Skin epidermis (tissue), 12 donors: Measurements from ENCODE around the gene MALRD1.

Experiments
- H3K27ac ChIP-seq, 21 experiments: fragments of 200-600 bp; sonication (generic) in 11 of 21; one replicate each; pipeline ENCODE4 v1.5.0; 2020; ENCODE audit warnings: mild to moderate bottlenecking in 3 of 21, inconsistent platforms in 2 of 21, moderate library complexity in 2 of 21
- H3K4me3 ChIP-seq, 7 experiments: fragments of 200-600 bp; sonication (generic) in 2 of 7; one replicate each; pipeline ENCODE4 v1.5.0; 2020; ENCODE audit warnings: inconsistent platforms in 2 of 7, mild to moderate bottlenecking in 2 of 7, moderate library complexity in 1 of 7

MALRD1 gene

DNA sequence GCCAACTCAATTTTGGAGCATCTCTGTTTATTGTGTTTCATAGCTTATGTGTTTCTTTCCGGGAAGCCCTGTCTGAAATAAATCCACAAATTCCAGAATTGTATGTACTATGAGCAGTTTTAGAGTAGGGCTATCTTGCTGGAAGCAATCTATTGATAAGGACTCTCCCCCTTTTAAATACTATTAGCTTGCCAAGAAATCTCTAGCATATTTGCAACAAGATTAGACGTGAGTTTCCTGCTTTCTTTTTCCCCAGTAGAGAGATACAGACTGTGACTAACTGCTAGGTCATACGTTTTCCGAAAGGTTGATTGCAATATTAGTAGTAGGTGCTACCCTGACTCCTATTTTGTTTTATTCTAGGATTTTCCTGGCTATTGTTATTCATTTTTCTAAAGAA is 277.0 kb downstream of the MALRD1 start:
- H3K27ac ChIP-seq = no peak overlapping the region
- no peak overlapping the region for H3K4me3 ChIP-seq

DNA sequence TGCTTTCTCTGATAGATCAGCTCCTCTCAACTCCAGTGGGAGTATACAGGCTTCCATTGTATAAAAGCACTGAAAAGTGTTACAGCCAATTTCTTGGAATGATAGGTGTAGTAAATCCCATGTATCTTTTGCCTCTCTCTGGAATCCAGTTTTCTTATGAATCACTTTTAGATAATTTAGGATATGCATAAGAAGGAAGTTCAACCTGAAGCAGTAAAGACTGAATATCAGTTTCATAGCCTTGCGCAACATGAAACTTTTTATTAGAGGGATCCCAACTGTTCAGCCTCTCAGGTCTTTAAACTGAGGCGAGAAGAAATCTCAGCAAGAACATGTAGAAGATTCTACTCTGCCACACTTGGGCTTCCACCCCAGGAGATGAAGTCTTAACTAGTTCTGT is 280.0 kb downstream of the MALRD1 start:
- H3K27ac ChIP-seq = no peak overlapping the region

DNA sequence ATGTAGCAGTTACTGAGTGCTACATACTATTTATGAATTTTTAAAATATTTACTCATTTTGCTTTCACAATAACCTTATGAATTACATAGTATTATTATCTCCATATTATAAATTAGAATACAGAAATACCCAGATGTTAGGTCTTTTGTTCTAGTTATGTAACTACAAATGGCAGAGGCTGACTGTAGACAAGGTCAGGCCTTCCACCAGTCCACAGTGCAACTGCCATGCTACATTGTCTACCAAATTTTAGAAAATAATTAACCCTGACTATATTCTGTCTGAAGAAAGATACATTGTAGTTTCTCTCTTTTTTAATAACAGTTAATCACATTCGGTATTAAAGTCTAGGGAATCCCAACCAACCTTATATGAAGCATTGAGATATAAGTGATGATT is 280.9 kb downstream of the MALRD1 start:
- H3K4me3 ChIP-seq = no peak overlapping the region

More for the DNA sequence above, 280.0 kb downstream of the MALRD1 start:
- H3K4me3 ChIP-seq = no peak overlapping the region

DNA sequence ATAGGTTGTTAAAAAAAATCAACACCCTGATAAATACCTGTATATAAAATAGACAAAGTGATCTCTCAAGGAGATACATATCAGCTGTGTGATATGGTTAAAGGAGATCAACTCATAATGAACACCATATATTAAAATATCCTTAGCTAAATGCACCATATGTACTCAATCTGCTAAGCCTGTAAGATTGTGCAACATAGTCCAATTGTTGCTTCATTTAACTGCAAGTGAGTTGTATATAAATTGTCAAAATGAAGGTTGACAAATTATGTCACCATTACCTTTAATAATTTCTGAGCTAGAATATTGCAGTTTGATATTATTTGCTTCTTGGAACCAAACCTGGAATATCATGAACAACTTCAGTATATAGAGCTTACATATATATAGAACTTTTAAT is 283.7 kb downstream of the MALRD1 start:
- Histone ChIP-seq H3K27ac (no peak overlapping the region), H3K4me3 (no peak overlapping the region)

More for the DNA sequence above, 280.9 kb downstream of the MALRD1 start:
- no peak overlapping the region for H3K27ac ChIP-seq

DNA sequence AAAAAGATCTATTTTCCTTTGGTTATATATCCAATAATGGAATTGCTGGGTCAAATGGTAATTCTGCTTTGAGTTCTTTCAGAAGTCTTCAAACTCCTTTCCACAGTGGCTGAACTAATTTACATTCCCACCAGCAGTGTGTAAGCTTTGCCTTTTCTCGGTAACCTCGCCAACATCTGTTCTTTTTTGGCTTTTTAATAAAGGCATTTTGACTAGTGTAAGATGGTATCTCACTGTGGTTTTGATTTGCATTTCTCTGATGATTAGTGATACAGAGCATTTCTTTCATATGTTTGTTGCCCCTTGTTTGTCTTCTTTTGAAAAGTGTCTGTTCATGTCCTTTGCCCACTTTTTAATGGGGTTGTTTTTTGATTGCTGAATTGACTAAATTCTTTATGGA is 285.0 kb downstream of the MALRD1 start:
- Histone ChIP-seq H3K27ac (no peak overlapping the region), H3K4me3 (no peak overlapping the region)

DNA sequence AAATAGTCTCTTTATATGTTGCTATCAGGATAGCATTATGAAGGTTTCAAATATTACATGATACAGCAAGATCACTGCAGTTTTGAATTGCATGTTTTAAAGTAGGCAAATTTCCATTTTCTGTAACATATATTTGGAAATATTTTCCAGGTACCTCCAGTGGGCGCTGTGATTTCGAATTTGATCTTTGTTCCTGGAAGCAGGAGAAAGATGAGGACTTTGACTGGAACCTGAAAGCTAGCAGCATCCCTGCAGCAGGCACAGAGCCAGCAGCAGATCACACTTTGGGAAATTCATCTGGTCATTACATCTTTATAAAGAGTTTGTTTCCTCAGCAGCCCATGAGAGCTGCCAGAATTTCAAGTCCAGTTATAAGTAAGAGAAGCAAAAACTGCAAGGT is 299.0 kb downstream of the MALRD1 start:
- no peak overlapping the region for H3K27ac ChIP-seq

DNA sequence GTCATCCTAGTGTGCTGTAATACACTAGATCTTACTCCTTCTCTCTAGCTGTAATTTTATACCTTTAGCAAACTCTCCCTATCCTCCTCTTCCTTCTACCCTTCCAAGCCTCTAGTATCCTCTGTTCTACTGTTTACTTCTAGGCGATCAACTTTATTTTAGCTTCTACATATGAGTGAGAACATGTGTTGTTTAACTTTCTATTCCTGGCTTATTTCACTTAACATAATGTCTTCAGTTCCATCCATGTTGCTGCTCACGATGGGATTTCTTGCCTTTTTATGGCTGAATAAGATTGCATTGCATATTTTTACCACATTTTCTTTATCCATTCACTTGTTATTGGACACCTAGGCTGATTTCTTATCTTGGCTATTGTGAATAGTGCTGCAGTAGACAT is 318.6 kb downstream of the MALRD1 start:
- H3K4me3 ChIP-seq = no peak overlapping the region
- H3K27ac ChIP-seq = no peak overlapping the region

More for the DNA sequence above, 299.0 kb downstream of the MALRD1 start:
- H3K4me3 ChIP-seq = no peak overlapping the region

DNA sequence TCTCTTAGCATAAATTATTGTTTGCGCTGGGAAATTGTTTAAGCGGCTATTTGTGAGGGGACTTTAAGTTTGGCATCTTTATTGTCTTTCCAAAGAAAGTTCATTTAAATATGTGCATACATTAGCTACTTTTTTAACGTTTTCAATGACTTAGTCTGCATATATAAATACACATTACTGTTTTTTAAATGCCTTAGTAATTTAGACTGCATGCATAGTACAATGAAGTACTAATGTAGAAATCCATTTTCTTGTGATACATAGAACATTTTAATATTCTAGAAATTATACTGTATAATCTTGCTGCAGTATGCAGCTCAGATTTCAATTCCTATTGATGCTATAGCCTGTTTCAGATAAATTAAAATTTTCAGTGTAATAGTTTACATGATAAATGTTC is 325.4 kb downstream of the MALRD1 start:
- Histone ChIP-seq H3K4me3 (no peak overlapping the region), H3K27ac (no peak overlapping the region)

DNA sequence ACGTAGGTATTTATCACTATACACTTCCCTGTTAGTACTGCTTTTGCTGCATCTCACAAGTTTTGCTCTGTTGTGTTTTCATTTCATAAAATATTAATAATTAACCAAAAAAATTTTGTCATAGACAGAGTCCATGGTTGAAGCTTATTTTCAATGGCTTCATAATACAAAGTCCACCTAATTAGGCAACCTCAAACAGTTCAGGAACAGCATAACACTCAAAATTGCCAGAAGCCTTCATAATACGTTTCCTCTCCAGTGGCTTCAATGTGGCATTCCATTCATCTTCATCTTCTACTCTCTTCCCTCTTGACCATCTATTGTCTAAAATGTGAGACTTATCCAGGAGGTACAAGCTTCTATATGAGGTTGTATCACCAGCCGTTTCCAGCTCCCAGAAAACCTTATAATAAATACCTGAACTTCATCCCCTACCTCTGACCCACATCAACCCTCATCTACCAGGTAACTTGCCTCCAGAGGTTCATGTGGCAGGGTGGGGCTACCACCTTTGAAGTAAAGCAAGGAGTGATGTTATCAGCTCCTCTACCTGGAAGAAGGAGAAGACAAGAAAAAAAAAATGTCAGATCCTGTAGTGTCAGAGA is 337.3 kb downstream of the MALRD1 start:
- H3K4me3 ChIP-seq = no peak overlapping the region
- H3K27ac ChIP-seq = no peak overlapping the region

DNA sequence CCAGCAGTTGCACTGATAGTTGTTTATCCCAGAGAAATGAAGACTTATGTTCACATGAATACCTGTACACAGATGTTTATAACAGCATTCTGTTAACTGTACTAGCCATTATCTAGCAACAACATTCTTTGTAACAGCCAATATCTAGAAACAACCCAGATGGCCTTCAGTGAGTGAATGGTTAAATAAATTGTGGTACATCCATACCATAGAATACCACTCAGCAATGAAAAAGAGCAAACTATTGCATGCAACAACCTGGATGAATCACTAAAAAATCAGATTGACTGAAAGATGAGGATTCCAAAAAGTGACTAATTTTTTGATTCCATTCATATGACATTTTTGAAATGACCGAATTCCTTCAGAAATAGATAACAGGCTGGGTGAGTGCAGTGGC is 360.3 kb downstream of the MALRD1 start:
- Histone ChIP-seq H3K27ac (no peak overlapping the region), H3K4me3 (no peak overlapping the region)

DNA sequence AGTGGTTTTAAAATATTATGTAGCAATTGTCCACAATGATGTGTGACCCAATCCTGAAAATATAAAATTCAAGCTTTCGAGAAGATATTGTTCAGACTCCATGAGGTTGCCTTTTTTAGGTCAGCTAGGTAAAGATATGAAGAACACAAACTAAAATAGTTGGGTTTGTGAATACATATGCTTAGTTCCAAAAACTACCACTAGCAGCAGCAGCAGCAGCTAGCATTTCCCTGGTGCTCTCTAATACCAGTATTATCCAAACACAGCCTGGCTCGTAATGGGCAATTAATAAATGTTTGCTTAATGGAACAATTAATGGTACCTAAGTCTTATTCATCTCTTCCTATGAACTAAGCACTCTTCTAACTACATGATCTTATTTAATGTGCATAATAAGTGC is 362.5 kb downstream of the MALRD1 start:
- Histone ChIP-seq H3K4me3 (no peak overlapping the region), H3K27ac (no peak overlapping the region)

DNA sequence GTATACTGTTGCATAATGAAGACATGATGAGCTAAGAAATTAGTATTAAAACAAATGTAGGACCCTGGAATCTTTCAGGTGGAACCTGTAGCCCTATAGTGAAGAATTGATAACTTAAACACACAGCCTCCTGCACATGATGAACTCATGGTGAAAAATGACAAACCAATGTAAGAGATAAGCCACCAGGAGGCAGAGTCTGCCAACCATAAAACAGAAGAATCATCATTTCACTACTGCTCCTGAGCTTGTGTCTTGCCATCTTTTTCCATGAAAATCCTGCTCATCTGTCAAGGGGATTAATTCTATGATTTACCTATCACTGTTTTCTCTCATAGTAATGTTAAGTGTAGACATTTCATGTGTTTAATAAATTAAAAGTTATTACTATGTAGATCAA is 363.9 kb downstream of the MALRD1 start:
- no peak overlapping the region for H3K27ac ChIP-seq
- no peak overlapping the region for H3K4me3 ChIP-seq

DNA sequence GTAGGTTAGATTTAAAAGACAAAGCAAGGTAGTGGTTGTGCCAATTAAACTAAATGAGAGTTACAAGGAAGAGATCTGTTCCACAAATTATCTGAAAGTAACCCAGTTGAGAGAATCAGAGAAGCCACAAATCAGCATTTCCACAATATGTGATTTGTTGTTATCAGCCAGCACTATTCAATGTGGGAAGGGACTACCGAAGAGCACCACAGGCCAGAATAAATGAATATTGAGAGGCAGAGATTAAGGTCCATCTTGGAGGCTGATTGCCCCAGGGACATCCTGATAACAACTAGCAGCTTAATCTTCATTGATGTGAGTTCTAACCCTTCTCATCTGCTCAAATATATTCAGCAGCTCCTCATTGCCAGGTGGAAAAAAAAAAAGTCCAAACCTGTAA is 367.6 kb downstream of the MALRD1 start:
- H3K27ac ChIP-seq = no peak overlapping the region
- H3K4me3 ChIP-seq = no peak overlapping the region

DNA sequence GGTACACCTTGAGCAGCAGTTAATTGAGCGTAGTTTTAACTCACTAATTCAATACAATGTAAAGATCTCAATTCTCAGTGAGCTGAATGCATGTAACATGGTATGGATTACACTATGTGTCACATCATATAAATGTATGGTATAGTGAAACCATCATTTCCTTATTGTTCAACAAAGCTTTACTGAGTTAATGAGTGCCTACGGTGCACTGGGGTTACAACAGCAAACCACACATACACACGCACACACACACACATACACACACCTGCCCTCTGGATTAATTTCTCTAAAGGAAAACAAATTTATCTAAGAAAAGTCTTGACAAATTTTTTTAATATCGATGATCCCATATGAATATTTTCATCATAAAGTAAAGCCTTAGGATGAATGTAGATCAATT is 369.1 kb downstream of the MALRD1 start:
- Histone ChIP-seq H3K4me3 (no peak overlapping the region), H3K27ac (no peak overlapping the region)

DNA sequence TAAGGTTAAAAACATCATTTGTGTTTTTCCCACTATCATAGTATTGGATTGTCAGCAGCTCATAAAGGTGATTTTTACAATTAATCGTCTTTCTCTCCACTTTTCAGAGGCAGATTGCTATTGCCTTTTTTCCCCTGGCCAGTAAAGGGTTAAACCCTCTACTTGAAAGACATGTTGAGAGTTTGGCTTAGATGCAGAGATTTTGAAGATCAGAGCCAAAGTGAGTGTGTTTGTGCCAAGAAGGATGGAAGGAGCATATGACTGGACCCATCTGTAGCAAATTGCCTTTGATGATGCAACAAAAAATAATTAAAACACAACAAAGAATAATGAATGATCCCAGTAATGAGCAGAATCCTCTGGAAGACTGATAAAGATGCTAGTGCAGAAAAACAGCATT is 373.1 kb downstream of the MALRD1 start:
- Histone ChIP-seq H3K4me3 (no peak overlapping the region), H3K27ac (no peak overlapping the region)

DNA sequence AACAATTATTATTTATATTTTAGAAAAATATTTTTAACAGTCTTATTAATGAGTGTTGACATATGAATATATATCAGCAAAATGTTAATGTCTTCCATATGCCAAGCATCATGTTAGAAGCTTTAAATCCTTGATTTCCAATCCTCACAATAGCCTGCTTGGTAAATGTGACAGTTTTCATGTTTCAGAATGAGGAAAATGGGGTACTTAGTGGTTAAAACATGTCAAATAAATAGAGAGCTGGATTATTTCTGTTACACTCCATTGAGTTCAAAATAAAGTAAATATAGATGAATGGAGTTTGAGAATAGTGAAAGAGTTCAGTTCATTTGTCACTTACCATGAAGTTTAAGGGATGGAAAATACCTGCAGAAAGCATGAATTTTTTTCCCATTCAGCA is 377.4 kb downstream of the MALRD1 start:
- H3K27ac ChIP-seq = no peak overlapping the region
- H3K4me3 ChIP-seq = no peak overlapping the region

DNA sequence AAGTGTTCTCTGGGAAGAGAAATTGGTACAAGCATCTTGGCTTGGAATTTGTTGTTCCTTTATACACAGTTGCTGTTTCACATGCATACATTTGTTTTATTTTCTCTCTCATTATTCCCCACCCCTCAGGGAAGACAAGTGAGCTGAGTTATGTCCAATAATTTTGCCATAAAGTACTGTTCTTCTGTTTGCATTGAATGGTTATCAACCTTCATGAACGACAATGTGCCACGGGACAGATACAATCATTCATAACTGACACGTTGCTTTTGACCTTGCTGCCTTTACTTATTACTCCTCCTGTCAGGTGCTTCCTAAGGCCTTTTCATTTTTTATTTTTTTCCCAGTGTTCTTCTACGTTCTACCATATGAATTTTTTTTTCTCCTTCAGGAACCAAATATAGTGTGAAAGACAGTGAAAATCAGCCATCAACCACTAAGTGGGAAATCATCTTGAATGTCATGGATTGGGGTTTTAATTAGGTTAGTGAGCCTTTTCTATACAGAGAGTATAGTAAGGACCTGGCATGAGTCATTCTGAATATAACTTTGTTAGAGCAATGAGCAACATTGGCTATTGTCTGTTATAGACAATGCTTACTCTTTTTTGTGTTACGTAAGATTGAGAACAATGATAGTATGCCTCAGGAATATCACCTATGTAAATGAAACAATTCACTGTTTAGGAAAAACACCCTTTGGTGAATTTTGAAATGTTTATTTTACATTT is 383.2 kb downstream of the MALRD1 start:
- peak overlapping the region in 1 of 21 experiments; percentile 47 for H3K27ac ChIP-seq
- no peak overlapping the region for H3K4me3 ChIP-seq

DNA sequence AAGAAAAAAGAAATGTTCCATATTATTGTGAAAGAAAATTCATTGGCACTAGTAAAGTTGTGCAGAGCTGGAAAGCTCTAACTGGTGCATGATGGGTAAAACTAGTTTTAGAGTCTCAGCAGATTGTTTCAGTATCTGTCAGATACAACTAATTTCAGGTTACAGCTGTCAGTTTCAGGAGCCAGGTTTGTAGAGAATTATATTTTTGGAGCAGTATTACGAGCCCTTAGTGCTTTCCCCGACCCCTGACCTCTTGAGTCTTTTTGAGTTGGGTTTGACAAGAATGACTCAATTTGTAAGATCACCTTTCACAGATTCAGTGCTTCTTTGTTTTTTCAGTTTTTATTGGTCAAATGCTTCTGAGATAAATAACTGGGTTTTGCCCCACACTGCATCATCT is 401.3 kb downstream of the MALRD1 start:
- Histone ChIP-seq H3K4me3 (no peak overlapping the region), H3K27ac (no peak overlapping the region)

DNA sequence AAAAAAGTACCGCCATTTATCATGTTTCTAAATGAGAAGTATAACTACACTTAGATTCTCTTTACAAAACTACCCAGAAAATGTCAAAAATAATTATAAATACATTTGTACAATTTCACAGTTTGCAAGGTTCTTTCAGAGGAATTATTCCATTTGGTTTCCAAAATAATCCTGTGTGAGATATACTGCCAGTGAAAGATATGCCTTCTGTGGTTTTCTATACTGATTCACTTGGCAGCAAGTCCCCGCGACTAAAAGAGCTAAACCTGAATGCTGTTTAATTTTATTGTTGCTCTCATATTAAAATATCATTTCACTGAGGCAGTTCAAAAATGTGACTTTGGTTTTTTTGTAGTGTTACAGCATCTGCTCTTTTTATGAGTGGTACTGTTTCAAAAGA is 402.8 kb downstream of the MALRD1 start:
- no peak overlapping the region for H3K4me3 ChIP-seq
- no peak overlapping the region for H3K27ac ChIP-seq

DNA sequence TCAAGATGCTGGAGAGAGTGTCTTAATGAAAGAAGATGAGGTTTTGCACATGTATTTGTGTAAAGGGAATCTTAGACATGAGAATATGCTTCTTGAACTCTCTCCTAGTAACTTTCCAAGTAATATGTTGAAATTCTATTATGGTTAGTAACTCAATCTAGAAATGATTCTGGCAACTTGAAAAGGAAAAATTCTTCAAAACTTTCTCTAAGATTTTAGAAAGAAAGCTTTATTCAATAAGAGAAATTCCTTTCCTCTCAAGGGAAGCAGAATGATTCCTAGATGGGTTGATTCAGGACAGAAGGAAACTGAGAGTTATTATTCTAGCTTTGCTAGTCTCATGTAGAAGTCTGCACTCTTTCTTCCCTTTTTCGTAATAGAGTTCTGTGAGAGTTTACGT is 403.3 kb downstream of the MALRD1 start:
- Histone ChIP-seq H3K27ac (no peak overlapping the region), H3K4me3 (no peak overlapping the region)

DNA sequence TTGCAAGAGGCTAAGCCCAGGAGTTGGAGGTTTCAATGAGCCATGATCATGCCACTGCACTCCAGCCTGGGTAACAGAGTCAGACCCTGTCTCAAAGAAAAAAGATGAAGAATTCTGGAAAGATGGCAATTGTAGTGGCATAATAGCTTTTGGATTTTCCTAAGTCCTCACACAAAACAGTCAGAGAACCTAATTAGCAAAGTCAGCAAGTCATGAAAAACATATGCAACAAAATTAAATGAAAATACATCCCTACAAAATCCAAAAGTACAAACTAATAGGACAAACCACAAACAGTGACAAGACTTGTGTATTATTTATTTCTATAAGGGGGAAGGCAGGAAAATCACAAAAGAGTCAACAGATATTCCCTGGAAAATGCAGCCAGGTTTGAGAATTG is 405.4 kb downstream of the MALRD1 start:
- no peak overlapping the region for H3K27ac ChIP-seq
- no peak overlapping the region for H3K4me3 ChIP-seq

DNA sequence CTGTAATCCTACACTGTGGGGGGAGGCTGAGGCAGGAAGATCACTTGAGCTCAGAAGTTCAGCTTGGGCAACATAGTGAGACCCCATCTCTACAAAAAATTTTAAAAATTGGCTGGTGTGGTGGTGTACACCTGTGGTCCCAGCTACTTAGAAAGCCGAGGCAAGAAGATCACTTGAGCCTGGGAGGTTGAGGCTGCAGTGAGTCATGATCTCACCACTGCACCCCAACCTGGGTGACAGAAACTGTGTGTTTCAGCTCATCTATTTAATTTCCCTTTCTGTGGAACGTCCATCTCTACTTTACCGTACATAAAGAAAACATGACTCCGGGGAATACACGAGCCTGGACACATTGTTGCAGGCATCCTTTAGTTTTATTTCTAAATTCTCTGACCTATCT is 413.0 kb downstream of the MALRD1 start:
- no peak overlapping the region for H3K4me3 ChIP-seq
- H3K27ac ChIP-seq = no peak overlapping the region
